K562 (cell line): ENCODE results near the gene IL25. TPM values are rescaled to one million over a fixed set of nuclear protein-coding genes. Genes with fewer than 3 reads are reported as not detected.

Experiments
- ATAC-seq: fragments of 200-7000 bp; cut with Tn5 transposase; 3 replicates; pipeline ENCODE4 v1.9.1; 2020; ENCODE audit warnings: moderate library complexity
- Bru-seq: library from RNA; stranded (reverse); fragments of 400-500 nt; gene quantifications from one replicate; lab custom pipeline; 2021; lab: Mats Ljungman, UMichigan
- BruChase-seq, 2 experiments: library from RNA; stranded (reverse); fragments of 400-500 nt; gene quantifications; one replicate each; lab custom pipeline; 2021; lab: Mats Ljungman, UMichigan
- BruUV-seq: library from RNA; stranded (reverse); fragments of 400-500 nt; replicated peaks from 2 replicates; lab custom pipeline; 2021; lab: Mats Ljungman, UMichigan
- CTCF ChIA-PET: fragments of 300-600 bp; formaldehyde crosslinking; extraction: SDS; loops from one replicate; lab custom pipeline; 2021; ENCODE audit warnings: low intra/inter-chr PET ratio; lab: Yijun Ruan, JAX
- POLR2A ChIA-PET: fragments of 300-600, 350-650 bp; sonication (Branson Sonifier 250); formaldehyde crosslinking; extraction: SDS; loops from one replicate; lab custom pipeline; 2021; ENCODE audit warnings: antibody characterized with exemption, inconsistent platforms; lab: Yijun Ruan, JAX
- DNase-seq, 4 experiments: peaks; one replicate each; pipeline versions ENCODE4 v3.0.0 to v3.0.0-alpha.2; 2011 to 2018; ENCODE audit warnings: low spot score in 3 of 4, mixed read lengths in 3 of 4; ENCODE audit errors: extremely low read depth in 1 of 4
- FAIRE-seq: peaks from 2 replicates; lab custom pipeline; 2011; peaks lifted over from hg19 to GRCh38; lab: Jason Lieb, UNC
- H2AFZ ChIP-seq: 2 replicates; pipeline ENCODE4 v1.6.0; 2011; ENCODE audit warnings: low read depth, low read length, control low read depth, inconsistent platforms
- H3K27ac ChIP-seq: fragments of 200-600 bp; 3 replicates; pipeline ENCODE4 v1.8.0; 2011; ENCODE audit warnings: low read depth, mild to moderate bottlenecking, control low read depth, inconsistent platforms, low read length, moderate library complexity, mixed read lengths; ENCODE audit errors: extremely low read depth
- H3K27me3 ChIP-seq, 2 experiments: fragments of 300-600 bp in 1 of 2; 2 replicates in 1 of 2; 3 replicates in 1 of 2; pipeline versions ENCODE4 v1.6.0 to v1.8.0; 2011; ENCODE audit warnings: inconsistent platforms in 2 of 2, low read length in 2 of 2, mild to moderate bottlenecking in 1 of 2, mixed read lengths in 1 of 2, moderate library complexity in 1 of 2; ENCODE audit not compliant: control insufficient read depth in 2 of 2, insufficient read depth in 2 of 2
- H3K36me3 ChIP-seq: fragments of 300-600 bp; 3 replicates; pipeline ENCODE4 v1.8.0; 2011; ENCODE audit warnings: mild to moderate bottlenecking, low read length, inconsistent platforms; ENCODE audit not compliant: control insufficient read depth, insufficient read depth
- H3K4me1 ChIP-seq, 2 experiments: fragments of 200-600 bp in 1 of 2; replicated peaks in 1 of 2; 2 replicates in 1 of 2; 3 replicates in 1 of 2; pipeline versions ENCODE4 v1.5.1 to v1.8.0; 2011; ENCODE audit warnings: inconsistent platforms in 2 of 2, low read length in 2 of 2, mild to moderate bottlenecking in 1 of 2, mixed read lengths in 1 of 2, moderate library complexity in 1 of 2; ENCODE audit not compliant: control insufficient read depth in 2 of 2, insufficient read depth in 2 of 2
- H3K4me2 ChIP-seq: 2 replicates; pipeline ENCODE4 v1.6.1; 2011; ENCODE audit warnings: low read length, control low read depth, inconsistent platforms, mixed read lengths; ENCODE audit not compliant: insufficient read depth
- H3K4me3 ChIP-seq: fragments of 200-600 bp; sonication (generic), shearing (Covaris generic); 2 replicates; pipeline ENCODE4 v1.5.1; 2016; ENCODE audit warnings: control low read depth, inconsistent platforms
- H3K79me2 ChIP-seq: fragments of 200-600 bp; 3 replicates; pipeline ENCODE4 v1.8.0; 2011; ENCODE audit warnings: low read length, inconsistent platforms; ENCODE audit not compliant: control insufficient read depth, insufficient read depth
- H3K9ac ChIP-seq, 2 experiments: 2 replicates each; pipeline versions ENCODE4 v1.6.0 to v1.6.1; 2011; ENCODE audit warnings: low read depth in 2 of 2, low read length in 2 of 2, control low read depth in 1 of 2, inconsistent platforms in 1 of 2, mild to moderate bottlenecking in 1 of 2, mixed read lengths in 1 of 2; ENCODE audit not compliant: insufficient read depth in 1 of 2
- H3K9me1 ChIP-seq: one replicate; pipeline ENCODE4 v1.6.0; 2011; ENCODE audit warnings: inconsistent platforms, mild to moderate bottlenecking, low read length, moderate library complexity; ENCODE audit not compliant: control insufficient read depth, insufficient read depth
- H3K9me3 ChIP-seq: replicated peaks from 2 replicates; pipeline ENCODE4 v1.5.1; 2011; ENCODE audit warnings: low read depth, low read length, inconsistent platforms; ENCODE audit not compliant: control insufficient read depth, insufficient read depth
- H4K20me1 ChIP-seq: replicated peaks from 2 replicates; pipeline ENCODE4 v1.6.1; 2011; ENCODE audit warnings: low read length, inconsistent platforms, mixed read lengths; ENCODE audit not compliant: control insufficient read depth, insufficient read depth
- HNRNPK ChIP-seq: fragments of 200-400 bp; formaldehyde crosslinking; IDR thresholded peaks from one replicate; pipeline ENCODE4 v1.6.1; 2018; ENCODE audit warnings: mild to moderate bottlenecking, low read depth, low read length; ENCODE audit not compliant: poor library complexity, severe bottlenecking
- HNRNPL ChIP-seq: fragments of 200-400 bp; formaldehyde crosslinking; IDR thresholded peaks from 2 replicates; pipeline ENCODE4 v1.6.1; 2017; ENCODE audit warnings: low read depth, mild to moderate bottlenecking, low read length
- MEF2A ChIP-seq: IDR thresholded peaks from 2 replicates; pipeline ENCODE4 v1.6.1; 2011; ENCODE audit warnings: low read depth, mild to moderate bottlenecking, low read length, moderate library complexity; ENCODE audit not compliant: control insufficient read depth
- NCOA4 ChIP-seq: fragments of 450-650 bp; IDR thresholded peaks from 2 replicates; pipeline ENCODE4 v1.6.1; 2018; ENCODE audit warnings: mild to moderate bottlenecking; ENCODE audit not compliant: partially characterized antibody
- POLR2B ChIP-seq: fragments of 450-650 bp; IDR thresholded peaks from 2 replicates; pipeline ENCODE4 v1.6.1; 2018; ENCODE audit warnings: low read depth; ENCODE audit not compliant: partially characterized antibody
- WGBS: fragments of 100-300 bp; shearing (Covaris generic); methylation state at CpG from one replicate; pipeline ENCODE4 v1.1.6; 2016; ENCODE audit warnings: low coverage, mixed read lengths; ENCODE audit not compliant: insufficient coverage; ENCODE audit errors: missing lambda C conversion rate; 5-methylcytosine and 5-hydroxymethylcytosine counted together
- in situ Hi-C: fragments of 300-500 bp; cut with MboI; formaldehyde crosslinking; loops from 4 replicates; pipeline ENCODE4 v1.15.0; 2018; ENCODE audit warnings: inconsistent platforms, mixed read lengths
- intact Hi-C: fragments of 100-400 bp; cut with micrococcal nuclease; formaldehyde crosslinking; loops from 2 replicates; pipeline ENCODE4 v1.14.2; 2022
- long read RNA-seq, 3 experiments: library from polyadenylated mRNA in 2 of 3; library from RNA in 1 of 3; unstranded in 2 of 3; stranded (forward) in 1 of 3; transcript quantifications; one replicate each; pipeline ENCODE4 v2.0.0, GENCODE V29; 2019 to 2022
- polyA minus RNA-seq, 3 experiments: library from RNA; depleted of rRNA, polyadenylated mRNA; stranded (reverse); fragments of >200 nt; gene quantifications; 2 replicates each; pipeline ENCODE4 v1.2.3, GENCODE V29; 2011
- polyA plus RNA-seq, 8 experiments: library from polyadenylated mRNA; depleted of rRNA in 4 of 8; stranded (reverse) in 5 of 8; unstranded in 3 of 8; fragments of >200 nt; fragmentation: Nextera tagmentation in 2 of 8; fragmentation: Illumina TruSeq in 1 of 8; extraction: Ambion mirVana in 2 of 8; extraction: Trizol in 1 of 8; gene quantifications; 2 replicates each; pipeline versions ENCODE4 v1.2.1 to v1.2.3, GENCODE V29; 2011 to 2014; ENCODE audit warnings: inconsistent platforms in 1 of 8, missing spikeins in 1 of 8
- total RNA-seq, 7 experiments: library from RNA; depleted of rRNA in 6 of 7; stranded (reverse); fragments of >200 nt in 6 of 7; fragmentation: Illumina TruSeq in 2 of 7; extraction: Trizol in 2 of 7; gene quantifications; 2 replicates each; pipeline versions ENCODE4 v1.2.1 to v1.2.3, GENCODE V29; 2011 to 2021; ENCODE audit warnings: low replicate concordance in 1 of 7
- TF ChIP-seq, protein P1 (sequence below): fragments of 250-450 bp; sonication (Bioruptor Pico); IDR thresholded peaks from 2 replicates; pipeline ENCODE4 v1.5.0; 2020; ENCODE audit warnings: mild to moderate bottlenecking, borderline replicate concordance

IL25 gene
- not detected in 2 replicates for total RNA-seq (2011; cell fraction: chromatin; rRNA removed; ENCODE audit: low replicate concordance)
- not detected in 2 replicates for total RNA-seq (2011; cell fraction: nucleolus; rRNA removed)
- not detected in 2 replicates for total RNA-seq (2011; cell fraction: nucleoplasm; rRNA removed)
- total RNA-seq (2014; rRNA removed), result not detected in 2 replicates
- not detected in 2 replicates for total RNA-seq (2014; rRNA removed; fragmentation: Illumina TruSeq; extraction: Trizol)
- total RNA-seq (2015; rRNA removed; fragmentation: Illumina TruSeq; extraction: Trizol), result not detected in 2 replicates
- total RNA-seq (2021), result not detected in 2 replicates
- polyA plus RNA-seq (2011; rRNA removed), result not detected in 2 replicates
- not detected in 2 replicates for polyA plus RNA-seq (2011; cell fraction: cytosol; rRNA removed)
- polyA plus RNA-seq (2011; cell fraction: nucleus; rRNA removed), result not detected in 2 replicates
- polyA plus RNA-seq (2012), result not detected in 2 replicates
- polyA plus RNA-seq (2014; fragmentation: Illumina TruSeq; extraction: Trizol), result not detected in 2 replicates
- not detected for polyA plus RNA-seq (2014; fragmentation: Nextera tagmentation; extraction: Ambion mirVana)
- polyA plus RNA-seq (2014; rRNA removed), result not detected in 2 replicates
- not detected in 2 replicates for polyA minus RNA-seq (2011; rRNA and poly(A)+ RNA removed)
- polyA minus RNA-seq (2011; cell fraction: cytosol; rRNA and poly(A)+ RNA removed), result not detected in 2 replicates
- polyA minus RNA-seq (2011; cell fraction: nucleus; rRNA and poly(A)+ RNA removed), result not detected in 2 replicates
- not detected for Bru-seq, nascent RNA
- BruChase-seq, experiment 1, labeled RNA remaining after a 2-hour chase, result not detected
- not detected for BruChase-seq, experiment 2, labeled RNA remaining after a 6-hour chase
- long read RNA-seq, experiment 1, result 0 reads
- long read RNA-seq, experiment 2, result 0 reads
- long read RNA-seq, experiment 3, result 0 reads

DNA sequence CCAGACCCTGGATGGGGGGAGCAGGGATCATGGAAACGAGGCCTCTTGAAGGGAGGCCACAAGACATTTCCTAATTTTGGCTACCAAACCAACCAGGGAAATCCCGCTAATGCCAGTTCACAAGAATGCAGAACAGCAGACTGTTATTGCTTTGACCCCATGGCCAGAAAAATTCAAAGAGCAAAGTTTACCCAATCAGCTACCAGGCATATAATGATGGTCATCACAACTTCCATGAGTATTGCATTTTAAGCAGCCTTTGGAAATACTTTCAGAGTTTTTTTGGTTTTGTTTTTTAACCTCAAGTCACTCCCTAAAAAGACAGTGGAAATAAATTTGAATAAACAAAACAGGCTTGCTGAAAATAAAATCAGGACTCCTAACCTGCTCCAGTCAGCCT is at the start of gene IL25:
IL25 (plus strand) TSS at position 301 of the 400 bp plus-strand sequence.
- peaks cover 0 to 9% of the 10 kb centered on the region in 2 experiments; a peak in 3 of 5 replicates for H3K4me1 ChIP-seq
- no peaks in the 10 kb centered on the region for H3K9me3 ChIP-seq
- no peak within 1 kb of the TSS for H3K9ac ChIP-seq
- POLR2A ChIA-PET, result interaction anchor here (0.8 to 1.1 kb wide), 2 partner anchors 13 to 277 kb away, joined by 3 read pairs; partner anchors contain the start of genes ACIN1 and C14orf119
- TF ChIP-seq MEF2A (no peak), NCOA4 (no peak), HNRNPL (no peak), HNRNPK (no peak), POLR2B (no peak)
- TF ChIP-seq, protein P1, sequence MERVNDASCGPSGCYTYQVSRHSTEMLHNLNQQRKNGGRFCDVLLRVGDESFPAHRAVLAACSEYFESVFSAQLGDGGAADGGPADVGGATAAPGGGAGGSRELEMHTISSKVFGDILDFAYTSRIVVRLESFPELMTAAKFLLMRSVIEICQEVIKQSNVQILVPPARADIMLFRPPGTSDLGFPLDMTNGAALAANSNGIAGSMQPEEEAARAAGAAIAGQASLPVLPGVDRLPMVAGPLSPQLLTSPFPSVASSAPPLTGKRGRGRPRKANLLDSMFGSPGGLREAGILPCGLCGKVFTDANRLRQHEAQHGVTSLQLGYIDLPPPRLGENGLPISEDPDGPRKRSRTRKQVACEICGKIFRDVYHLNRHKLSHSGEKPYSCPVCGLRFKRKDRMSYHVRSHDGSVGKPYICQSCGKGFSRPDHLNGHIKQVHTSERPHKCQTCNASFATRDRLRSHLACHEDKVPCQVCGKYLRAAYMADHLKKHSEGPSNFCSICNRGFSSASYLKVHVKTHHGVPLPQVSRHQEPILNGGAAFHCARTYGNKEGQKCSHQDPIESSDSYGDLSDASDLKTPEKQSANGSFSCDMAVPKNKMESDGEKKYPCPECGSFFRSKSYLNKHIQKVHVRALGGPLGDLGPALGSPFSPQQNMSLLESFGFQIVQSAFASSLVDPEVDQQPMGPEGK (CRISPR knock-in tag), result no peak
- H3K36me3 ChIP-seq, result no peaks in the 10 kb centered on the region
- no peak within 1 kb of the TSS for H3K4me2 ChIP-seq
- FAIRE-seq (no peak), ATAC-seq (no peak), DNase-seq (no peak)
- no peak within 1 kb of the TSS for H3K4me3 ChIP-seq
- no TSS peak for BruUV-seq
- no peak within 1 kb of the TSS for H2AFZ ChIP-seq
- no peaks in the 10 kb centered on the region for H3K9me1 ChIP-seq
- peaks cover 4 to 26% of the 10 kb centered on the region in 2 experiments; a peak in 3 of 5 replicates for H3K27me3 ChIP-seq
- intact Hi-C loops, result no loop called here
- CTCF ChIA-PET, result no interaction called here
- H4K20me1 ChIP-seq, result no peaks in the 10 kb centered on the region; the same call in 1 of the 2 replicates
- in situ Hi-C loops, result no loop called here
- WGBS, result 0% methylated on average over 2 of the region's 2 CpGs
- H3K79me2 ChIP-seq, result no peaks in the 10 kb centered on the region
- no peak within 1 kb of the TSS for H3K27ac ChIP-seq
